ENCODE measurements around the gene YPEL3.
A peak's percentile ranks its signal among the peaks of the same experiment; 100 is the strongest.

YPEL3 gene

DNA sequence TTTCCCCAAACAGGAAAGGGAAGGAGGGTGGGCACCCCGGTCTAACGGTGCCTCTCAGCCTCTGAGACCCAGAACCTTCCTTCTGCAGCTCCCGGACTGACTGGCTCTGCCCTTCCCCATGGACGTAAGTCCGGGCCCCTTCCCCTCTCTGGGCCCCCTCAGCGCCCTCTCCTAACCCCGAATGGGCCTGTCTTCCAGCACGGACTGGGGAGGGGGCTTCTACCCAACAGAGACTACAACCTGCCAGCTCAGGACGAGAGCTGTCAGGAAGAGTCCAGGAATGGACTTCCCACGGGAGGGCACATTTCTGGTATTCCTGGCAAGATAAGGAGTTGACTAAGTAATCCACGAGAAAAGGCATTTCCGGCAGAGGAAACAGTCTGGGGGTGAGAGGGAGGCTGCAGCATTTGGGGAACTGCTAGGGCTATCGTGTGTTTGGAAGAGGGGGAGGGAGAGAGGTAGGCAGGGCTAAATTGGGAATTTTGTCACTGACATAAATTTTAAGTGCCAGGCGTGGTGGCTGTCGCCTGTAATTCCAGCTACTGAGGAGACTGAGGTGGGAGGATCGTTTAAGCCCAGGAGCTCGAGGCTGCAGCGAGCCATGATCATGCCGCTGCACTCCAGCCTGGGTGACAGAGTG, 42.5 kb downstream of the YPEL3 start (continued):
- TF ChIP-seq ZNF433 (tag by site-specific recombination; IDR thresholded peaks at IDR 0.05; ENCODE audit: low read depth) (no peak), SCRT1 (tag by site-specific recombination; IDR thresholded peaks at IDR 0.05; ENCODE audit: borderline replicate concordance) (no peak), ZNF274 (IDR thresholded peaks at IDR 0.05; ENCODE audit: low read length) (no peak), ZNF274 (tag by site-specific recombination; IDR thresholded peaks at IDR 0.05; ENCODE audit: borderline replicate concordance) (no peak), MYNN (tag by site-specific recombination; IDR thresholded peaks at IDR 0.05; ENCODE audit: borderline replicate concordance) (no peak), ZNF571 (tag by site-specific recombination; IDR thresholded peaks at IDR 0.05) (no peak), WT1 (tag by site-specific recombination; IDR thresholded peaks at IDR 0.05) (peak; percentile 34), ZNF423 (tag by site-specific recombination; IDR thresholded peaks at IDR 0.05) (no peak), ZNF792 (tag by site-specific recombination; IDR thresholded peaks at IDR 0.05) (no peak), HOXD13 (CRISPR knock-in tag; IDR thresholded peaks at IDR 0.05; ENCODE audit: borderline replicate concordance) (no peak), ZNF24 (tag by site-specific recombination; IDR thresholded peaks at IDR 0.05) (no peak; the same call in 1 of the 2 replicates), ZNF776 (tag by site-specific recombination; IDR thresholded peaks at IDR 0.05; ENCODE audit: borderline replicate concordance) (no peak), ZNF10 (tag by site-specific recombination; IDR thresholded peaks at IDR 0.05) (no peak), OSR2 (tag by site-specific recombination; IDR thresholded peaks at IDR 0.05) (peak; percentile 92), GLI4 (tag by site-specific recombination; IDR thresholded peaks at IDR 0.05) (no peak), KLF1 (tag by site-specific recombination; IDR thresholded peaks at IDR 0.05) (peak; percentile 33; the same call in 1 of the 2 replicates), ZNF121 (tag by site-specific recombination; IDR thresholded peaks at IDR 0.05) (no peak), ZFHX2 (tag by site-specific recombination; conservative IDR thresholded peaks at IDR 0.05) (peak; percentile 78), ZNF510 (tag by site-specific recombination; IDR thresholded peaks at IDR 0.05; ENCODE audit: insufficient replicate concordance) (no peak)
- TF ChIP-seq, protein P1, sequence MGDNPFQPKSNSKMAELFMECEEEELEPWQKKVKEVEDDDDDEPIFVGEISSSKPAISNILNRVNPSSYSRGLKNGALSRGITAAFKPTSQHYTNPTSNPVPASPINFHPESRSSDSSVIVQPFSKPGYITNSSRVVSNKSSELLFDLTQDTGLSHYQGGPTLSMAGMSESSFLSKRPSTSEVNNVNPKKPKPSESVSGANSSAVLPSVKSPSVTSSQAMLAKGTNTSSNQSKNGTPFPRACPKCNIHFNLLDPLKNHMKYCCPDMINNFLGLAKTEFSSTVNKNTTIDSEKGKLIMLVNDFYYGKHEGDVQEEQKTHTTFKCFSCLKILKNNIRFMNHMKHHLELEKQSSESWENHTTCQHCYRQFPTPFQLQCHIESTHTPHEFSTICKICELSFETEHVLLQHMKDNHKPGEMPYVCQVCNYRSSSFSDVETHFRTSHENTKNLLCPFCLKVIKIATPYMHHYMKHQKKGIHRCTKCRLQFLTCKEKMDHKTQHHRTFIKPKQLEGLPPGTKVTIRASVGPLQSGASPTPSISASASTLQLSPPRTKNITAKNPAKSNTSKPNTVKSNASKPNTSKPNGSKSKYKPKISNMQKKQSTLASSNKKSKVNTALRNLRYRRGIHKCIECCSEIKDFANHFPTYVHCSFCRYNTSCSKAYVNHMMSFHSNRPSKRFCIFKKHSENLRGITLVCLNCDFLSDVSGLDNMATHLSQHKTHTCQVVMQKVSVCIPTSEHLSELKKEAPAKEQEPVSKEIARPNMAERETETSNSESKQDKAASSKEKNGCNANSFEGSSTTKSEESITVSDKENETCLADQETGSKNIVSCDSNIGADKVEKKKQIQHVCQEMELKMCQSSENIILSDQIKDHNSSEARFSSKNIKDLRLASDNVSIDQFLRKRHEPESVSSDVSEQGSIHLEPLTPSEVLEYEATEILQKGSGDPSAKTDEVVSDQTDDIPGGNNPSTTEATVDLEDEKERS (tag by site-specific recombination; IDR thresholded peaks at IDR 0.05) = no peak
- TF ChIP-seq, protein P2, sequence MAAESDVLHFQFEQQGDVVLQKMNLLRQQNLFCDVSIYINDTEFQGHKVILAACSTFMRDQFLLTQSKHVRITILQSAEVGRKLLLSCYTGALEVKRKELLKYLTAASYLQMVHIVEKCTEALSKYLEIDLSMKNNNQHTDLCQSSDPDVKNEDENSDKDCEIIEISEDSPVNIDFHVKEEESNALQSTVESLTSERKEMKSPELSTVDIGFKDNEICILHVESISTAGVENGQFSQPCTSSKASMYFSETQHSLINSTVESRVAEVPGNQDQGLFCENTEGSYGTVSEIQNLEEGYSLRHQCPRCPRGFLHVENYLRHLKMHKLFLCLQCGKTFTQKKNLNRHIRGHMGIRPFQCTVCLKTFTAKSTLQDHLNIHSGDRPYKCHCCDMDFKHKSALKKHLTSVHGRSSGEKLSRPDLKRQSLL (tag by site-specific recombination; IDR thresholded peaks at IDR 0.05) = no peak
- TF ChIP-seq, protein P3, sequence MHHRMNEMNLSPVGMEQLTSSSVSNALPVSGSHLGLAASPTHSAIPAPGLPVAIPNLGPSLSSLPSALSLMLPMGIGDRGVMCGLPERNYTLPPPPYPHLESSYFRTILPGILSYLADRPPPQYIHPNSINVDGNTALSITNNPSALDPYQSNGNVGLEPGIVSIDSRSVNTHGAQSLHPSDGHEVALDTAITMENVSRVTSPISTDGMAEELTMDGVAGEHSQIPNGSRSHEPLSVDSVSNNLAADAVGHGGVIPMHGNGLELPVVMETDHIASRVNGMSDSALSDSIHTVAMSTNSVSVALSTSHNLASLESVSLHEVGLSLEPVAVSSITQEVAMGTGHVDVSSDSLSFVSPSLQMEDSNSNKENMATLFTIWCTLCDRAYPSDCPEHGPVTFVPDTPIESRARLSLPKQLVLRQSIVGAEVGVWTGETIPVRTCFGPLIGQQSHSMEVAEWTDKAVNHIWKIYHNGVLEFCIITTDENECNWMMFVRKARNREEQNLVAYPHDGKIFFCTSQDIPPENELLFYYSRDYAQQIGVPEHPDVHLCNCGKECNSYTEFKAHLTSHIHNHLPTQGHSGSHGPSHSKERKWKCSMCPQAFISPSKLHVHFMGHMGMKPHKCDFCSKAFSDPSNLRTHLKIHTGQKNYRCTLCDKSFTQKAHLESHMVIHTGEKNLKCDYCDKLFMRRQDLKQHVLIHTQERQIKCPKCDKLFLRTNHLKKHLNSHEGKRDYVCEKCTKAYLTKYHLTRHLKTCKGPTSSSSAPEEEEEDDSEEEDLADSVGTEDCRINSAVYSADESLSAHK (tag by site-specific recombination; IDR thresholded peaks at IDR 0.05) = no peak
- TF ChIP-seq, protein P4, sequence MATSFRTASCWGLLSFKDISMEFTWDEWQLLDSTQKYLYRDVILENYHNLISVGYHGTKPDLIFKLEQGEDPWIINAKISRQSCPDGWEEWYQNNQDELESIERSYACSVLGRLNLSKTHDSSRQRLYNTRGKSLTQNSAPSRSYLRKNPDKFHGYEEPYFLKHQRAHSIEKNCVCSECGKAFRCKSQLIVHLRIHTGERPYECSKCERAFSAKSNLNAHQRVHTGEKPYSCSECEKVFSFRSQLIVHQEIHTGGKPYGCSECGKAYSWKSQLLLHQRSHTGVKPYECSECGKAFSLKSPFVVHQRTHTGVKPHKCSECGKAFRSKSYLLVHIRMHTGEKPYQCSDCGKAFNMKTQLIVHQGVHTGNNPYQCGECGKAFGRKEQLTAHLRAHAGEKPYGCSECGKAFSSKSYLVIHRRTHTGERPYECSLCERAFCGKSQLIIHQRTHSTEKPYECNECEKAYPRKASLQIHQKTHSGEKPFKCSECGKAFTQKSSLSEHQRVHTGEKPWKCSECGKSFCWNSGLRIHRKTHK (tag by site-specific recombination; IDR thresholded peaks at IDR 0.05) = no peak
- TF ChIP-seq, protein P5, sequence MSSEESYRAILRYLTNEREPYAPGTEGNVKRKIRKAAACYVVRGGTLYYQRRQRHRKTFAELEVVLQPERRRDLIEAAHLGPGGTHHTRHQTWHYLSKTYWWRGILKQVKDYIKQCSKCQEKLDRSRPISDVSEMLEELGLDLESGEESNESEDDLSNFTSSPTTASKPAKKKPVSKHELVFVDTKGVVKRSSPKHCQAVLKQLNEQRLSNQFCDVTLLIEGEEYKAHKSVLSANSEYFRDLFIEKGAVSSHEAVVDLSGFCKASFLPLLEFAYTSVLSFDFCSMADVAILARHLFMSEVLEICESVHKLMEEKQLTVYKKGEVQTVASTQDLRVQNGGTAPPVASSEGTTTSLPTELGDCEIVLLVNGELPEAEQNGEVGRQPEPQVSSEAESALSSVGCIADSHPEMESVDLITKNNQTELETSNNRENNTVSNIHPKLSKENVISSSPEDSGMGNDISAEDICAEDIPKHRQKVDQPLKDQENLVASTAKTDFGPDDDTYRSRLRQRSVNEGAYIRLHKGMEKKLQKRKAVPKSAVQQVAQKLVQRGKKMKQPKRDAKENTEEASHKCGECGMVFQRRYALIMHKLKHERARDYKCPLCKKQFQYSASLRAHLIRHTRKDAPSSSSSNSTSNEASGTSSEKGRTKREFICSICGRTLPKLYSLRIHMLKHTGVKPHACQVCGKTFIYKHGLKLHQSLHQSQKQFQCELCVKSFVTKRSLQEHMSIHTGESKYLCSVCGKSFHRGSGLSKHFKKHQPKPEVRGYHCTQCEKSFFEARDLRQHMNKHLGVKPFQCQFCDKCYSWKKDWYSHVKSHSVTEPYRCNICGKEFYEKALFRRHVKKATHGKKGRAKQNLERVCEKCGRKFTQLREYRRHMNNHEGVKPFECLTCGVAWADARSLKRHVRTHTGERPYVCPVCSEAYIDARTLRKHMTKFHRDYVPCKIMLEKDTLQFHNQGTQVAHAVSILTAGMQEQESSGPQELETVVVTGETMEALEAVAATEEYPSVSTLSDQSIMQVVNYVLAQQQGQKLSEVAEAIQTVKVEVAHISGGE (tag by site-specific recombination; conservative IDR thresholded peaks at IDR 0.05; ENCODE audit: low read depth) = peak; percentile 48
- TF ChIP-seq, protein P6, sequence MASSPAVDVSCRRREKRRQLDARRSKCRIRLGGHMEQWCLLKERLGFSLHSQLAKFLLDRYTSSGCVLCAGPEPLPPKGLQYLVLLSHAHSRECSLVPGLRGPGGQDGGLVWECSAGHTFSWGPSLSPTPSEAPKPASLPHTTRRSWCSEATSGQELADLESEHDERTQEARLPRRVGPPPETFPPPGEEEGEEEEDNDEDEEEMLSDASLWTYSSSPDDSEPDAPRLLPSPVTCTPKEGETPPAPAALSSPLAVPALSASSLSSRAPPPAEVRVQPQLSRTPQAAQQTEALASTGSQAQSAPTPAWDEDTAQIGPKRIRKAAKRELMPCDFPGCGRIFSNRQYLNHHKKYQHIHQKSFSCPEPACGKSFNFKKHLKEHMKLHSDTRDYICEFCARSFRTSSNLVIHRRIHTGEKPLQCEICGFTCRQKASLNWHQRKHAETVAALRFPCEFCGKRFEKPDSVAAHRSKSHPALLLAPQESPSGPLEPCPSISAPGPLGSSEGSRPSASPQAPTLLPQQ (tag by site-specific recombination; IDR thresholded peaks at IDR 0.05) = peak; percentile 49

All from HEK293 (cell line).